Adipocyte (in vitro differentiated cells): ENCODE data around the gene NKX6-2.

Source experiments
- DNase-seq: peaks from one replicate; pipeline ENCODE4 v3.0.0-alpha.2; 2015; ENCODE audit warnings: low read depth
- H3K27me3 ChIP-seq: replicated peaks from 2 replicates; pipeline ENCODE4 v1.7.0; 2013; ENCODE audit warnings: mild to moderate bottlenecking, low read length, moderate library complexity; ENCODE audit not compliant: control insufficient read depth, insufficient read depth
- H3K36me3 ChIP-seq: 2 replicates; pipeline ENCODE4 v1.7.0; 2013; ENCODE audit warnings: low read length, mild to moderate bottlenecking, moderate library complexity; ENCODE audit not compliant: control insufficient read depth, insufficient read depth, severe bottlenecking
- H3K4me1 ChIP-seq: 2 replicates; pipeline ENCODE4 v1.7.0; 2013; ENCODE audit warnings: mild to moderate bottlenecking, low read length, moderate library complexity; ENCODE audit not compliant: control insufficient read depth, insufficient read depth
- H3K4me3 ChIP-seq: 2 replicates; pipeline ENCODE4 v1.7.0; 2013; ENCODE audit warnings: mild to moderate bottlenecking, low read length, moderate library complexity
- H3K9ac ChIP-seq: 2 replicates; pipeline ENCODE4 v1.7.0; 2013; ENCODE audit warnings: mild to moderate bottlenecking, low read length, moderate library complexity
- H3K9me3 ChIP-seq: 2 replicates; pipeline ENCODE4 v1.7.0; 2013; ENCODE audit warnings: mild to moderate bottlenecking, low read length, moderate library complexity; ENCODE audit not compliant: control insufficient read depth

The NKX6-2 gene

GRCh38 chr10:132811891-132812481 lies 26.0 kb upstream of the NKX6-2 start:
- DNase-seq, result no peak
- H3K27me3 ChIP-seq, result peaks cover 52% of the 10 kb centered on the region
- H3K9ac ChIP-seq, result no peak overlapping the region
- no peaks in the 10 kb centered on the region for H3K36me3 ChIP-seq
- no peaks in the 10 kb centered on the region for H3K9me3 ChIP-seq
- H3K4me3 ChIP-seq, result no peak overlapping the region
- H3K4me1 ChIP-seq, result no peaks in the 10 kb centered on the region

- no peaks in the 10 kb centered on the region for H3K4me1 ChIP-seq
- H3K9ac ChIP-seq, result no peak overlapping the region
- H3K27me3 ChIP-seq, result peaks cover 54% of the 10 kb centered on the region
- no peak for DNase-seq
- H3K36me3 ChIP-seq, result no peaks in the 10 kb centered on the region
- no peaks in the 10 kb centered on the region for H3K9me3 ChIP-seq
- no peak overlapping the region for H3K4me3 ChIP-seq
Measured at GRCh38 chr10:132810807-132811700, 25.1 kb upstream of the NKX6-2 start.

- DNase-seq, result no peak
- Histone ChIP-seq H3K4me3 (no peak overlapping the region), H3K9ac (no peak overlapping the region), H3K27me3 (peaks cover 49% of the 10 kb centered on the region), H3K9me3 (no peaks in the 10 kb centered on the region), H3K4me1 (no peaks in the 10 kb centered on the region), H3K36me3 (no peaks in the 10 kb centered on the region)
Measured at GRCh38 chr10:132810141-132810806, 24.3 kb upstream of the NKX6-2 start.

GRCh38 chr10:132809232-132810140 lies 23.5 kb upstream of the NKX6-2 start:
- Histone ChIP-seq H3K9ac (no peak overlapping the region), H3K4me1 (no peaks in the 10 kb centered on the region), H3K27me3 (peaks cover 46% of the 10 kb centered on the region), H3K4me3 (no peak overlapping the region), H3K36me3 (no peaks in the 10 kb centered on the region), H3K9me3 (no peaks in the 10 kb centered on the region)
- no peak for DNase-seq

- Histone ChIP-seq H3K4me3 (no peak overlapping the region), H3K4me1 (no peaks in the 10 kb centered on the region), H3K36me3 (no peaks in the 10 kb centered on the region), H3K27me3 (peaks cover 42% of the 10 kb centered on the region), H3K9ac (no peak overlapping the region), H3K9me3 (no peaks in the 10 kb centered on the region)
- no peak for DNase-seq
Measured at GRCh38 chr10:132808383-132809231, 22.7 kb upstream of the NKX6-2 start.

- H3K9ac ChIP-seq, result no peak overlapping the region
- no peaks in the 10 kb centered on the region for H3K36me3 ChIP-seq
- DNase-seq, result no peak
- H3K9me3 ChIP-seq, result no peaks in the 10 kb centered on the region
- H3K4me3 ChIP-seq, result no peak overlapping the region
- H3K4me1 ChIP-seq, result no peaks in the 10 kb centered on the region
- H3K27me3 ChIP-seq, result peaks cover 42% of the 10 kb centered on the region
Measured at GRCh38 chr10:132807621-132808049, 21.7 kb upstream of the NKX6-2 start.

- Histone ChIP-seq H3K9ac (no peak overlapping the region), H3K27me3 (peaks cover 42% of the 10 kb centered on the region), H3K36me3 (no peaks in the 10 kb centered on the region), H3K9me3 (peaks cover 5% of the 10 kb centered on the region), H3K4me1 (no peaks in the 10 kb centered on the region), H3K4me3 (no peak overlapping the region)
- DNase-seq, result no peak
Measured at GRCh38 chr10:132806561-132807003, 20.6 kb upstream of the NKX6-2 start.

- peak; percentile 23 for DNase-seq
- Histone ChIP-seq H3K4me3 (no peak overlapping the region), H3K36me3 (no peaks in the 10 kb centered on the region), H3K4me1 (no peaks in the 10 kb centered on the region), H3K9me3 (peaks cover 5% of the 10 kb centered on the region), H3K9ac (no peak overlapping the region), H3K27me3 (peaks cover 40% of the 10 kb centered on the region)
Measured at GRCh38 chr10:132806110-132806509, 20.2 kb upstream of the NKX6-2 start.

GRCh38 chr10:132805599-132805998 lies 19.7 kb upstream of the NKX6-2 start:
- no peak for DNase-seq
- H3K36me3 ChIP-seq, result no peaks in the 10 kb centered on the region
- peaks cover 37% of the 10 kb centered on the region for H3K27me3 ChIP-seq
- H3K4me1 ChIP-seq, result no peaks in the 10 kb centered on the region
- H3K4me3 ChIP-seq, result no peak overlapping the region
- no peak overlapping the region for H3K9ac ChIP-seq
- H3K9me3 ChIP-seq, result peaks cover 5% of the 10 kb centered on the region

GRCh38 chr10:132804785-132805426 lies 19.0 kb upstream of the NKX6-2 start:
- H3K4me3 ChIP-seq, result no peak overlapping the region
- DNase-seq, result no peak
- H3K27me3 ChIP-seq, result peaks cover 33% of the 10 kb centered on the region
- H3K36me3 ChIP-seq, result no peaks in the 10 kb centered on the region
- H3K4me1 ChIP-seq, result no peaks in the 10 kb centered on the region
- peaks cover 5% of the 10 kb centered on the region for H3K9me3 ChIP-seq
- H3K9ac ChIP-seq, result no peak overlapping the region
